Nucleus accumbens (tissue), 56 donors: ENCODE data around the gene ATXN10.
"Not testable (repeated sequence)": the region's sequence is repeated elsewhere in the genome, so short reads cannot be mapped to it uniquely, and the experiment has no call there.

ENCODE experiments used
- DNase-seq, 56 donors: peaks; one replicate each; lab custom pipeline; 2025; lab: John Stamatoyannopoulos, UW

The ATXN10 gene

GRCh38 chr22:45671783-45672563 lies at the start of gene ATXN10:
TSS of gene ATXN10 (plus strand) at chr22:45671834. CDS start at chr22:45672064, 230 bp downstream.
- peak in 53 of 56 donors; percentile 48 to 93 (median 80) for DNase-seq

- DNase-seq, result no peak
Measured at GRCh38 chr22:45621836-45622600, 49.6 kb upstream of the ATXN10 start.

GRCh38 chr22:45623464-45624145 lies 48.0 kb upstream of the ATXN10 start:
- not testable (repeated sequence) for DNase-seq

- DNase-seq, result no peak
Measured at GRCh38 chr22:45626198-45626651, 45.4 kb upstream of the ATXN10 start.

- no peak for DNase-seq
Measured at GRCh38 chr22:45627489-45628233, 44.0 kb upstream of the ATXN10 start.

GRCh38 chr22:45628515-45628914 lies 43.1 kb upstream of the ATXN10 start:
- no peak for DNase-seq

GRCh38 chr22:45629469-45630089 lies 42.1 kb upstream of the ATXN10 start:
- no peak for DNase-seq

- no peak for DNase-seq
Measured at GRCh38 chr22:45630436-45630835, 41.2 kb upstream of the ATXN10 start.

GRCh38 chr22:45631140-45631840 lies 40.3 kb upstream of the ATXN10 start:
- DNase-seq, result peak in 31 of 56 donors; percentile 3 to 75 (median 28)

- DNase-seq, result no peak
Measured at GRCh38 chr22:45631841-45632238, 39.8 kb upstream of the ATXN10 start.

GRCh38 chr22:45632791-45633515 lies 38.7 kb upstream of the ATXN10 start:
- peak in 1 of 56 donors; percentile 1 for DNase-seq

- no peak for DNase-seq
Measured at GRCh38 chr22:45636683-45637082, 35.0 kb upstream of the ATXN10 start.

GRCh38 chr22:45638197-45638596 lies 33.4 kb upstream of the ATXN10 start:
- DNase-seq, result no peak

GRCh38 chr22:45638834-45639746 lies 32.5 kb upstream of the ATXN10 start:
- DNase-seq, result no peak

GRCh38 chr22:45639747-45640102 lies 31.9 kb upstream of the ATXN10 start:
- no peak for DNase-seq

- no peak for DNase-seq
Measured at GRCh38 chr22:45640291-45640940, 31.2 kb upstream of the ATXN10 start.
